Sigmoid colon (tissue), 7 donors: ENCODE results near the gene CLK4. TPM values are rescaled to one million over a fixed set of nuclear protein-coding genes. Genes with fewer than 3 reads are reported as not detected.

ENCODE experiments used
- DNase-seq: peaks from one replicate; pipeline ENCODE4 v3.0.0-alpha.2; 2019
- H3K27ac ChIP-seq, 4 donors: fragments of 200-600 bp; sonication (generic); one replicate each; pipeline ENCODE4 v1.5.1; 2016 to 2019; ENCODE audit warnings: mild to moderate bottlenecking in 1 of 4
- H3K27me3 ChIP-seq, 3 donors: fragments of 200-600 bp; sonication (generic); one replicate each; pipeline ENCODE4 v1.5.1; 2019; ENCODE audit warnings: mild to moderate bottlenecking in 1 of 3
- H3K36me3 ChIP-seq, 4 donors: fragments of 200-600 bp; sonication (generic); one replicate each; pipeline ENCODE4 v1.5.1; 2016 to 2019
- H3K4me1 ChIP-seq, 4 donors: fragments of 200-600 bp; sonication (generic); one replicate each; pipeline ENCODE4 v1.5.1; 2017 to 2019
- H3K4me3 ChIP-seq, 4 donors: fragments of 200-600 bp; sonication (generic); one replicate each; pipeline ENCODE4 v1.5.1; 2017 to 2019; ENCODE audit warnings: mild to moderate bottlenecking in 2 of 4, moderate library complexity in 1 of 4
- H3K9me3 ChIP-seq, 4 donors: fragments of 200-600 bp in 3 of 4; sonication (generic) in 3 of 4; one replicate each; pipeline versions ENCODE4 v1.5.1 to v1.6.1; 2013 to 2019
- EP300 ChIP-seq, 4 donors: sonication (generic); formaldehyde crosslinking; IDR thresholded peaks; one replicate each; pipeline ENCODE4 v1.6.1; 2017; ENCODE audit warnings: antibody characterized with exemption in 4 of 4
- POLR2A ChIP-seq, 2 donors: fragments of 450-650 bp; IDR thresholded peaks; one replicate each; pipeline ENCODE4 v1.6.1; 2016; ENCODE audit warnings: antibody characterized with exemption in 2 of 2, mild to moderate bottlenecking in 2 of 2, moderate library complexity in 2 of 2
- POLR2AphosphoS5 ChIP-seq, 4 donors: sonication (generic); formaldehyde crosslinking; IDR thresholded peaks; one replicate each; pipeline ENCODE4 v1.6.1; 2017; ENCODE audit warnings: antibody characterized with exemption in 4 of 4
- WGBS, 2 donors: extraction: QIAGEN DNeasy Blood & Tissue Kit; methylation state at CpG; one replicate each; pipeline ENCODE4 v1.1.7; 2013; 5-methylcytosine and 5-hydroxymethylcytosine counted together
- intact Hi-C: fragments of 100-400 bp; cut with DNase I; formaldehyde crosslinking; loops from one replicate; pipeline ENCODE4 v1.15.1; 2023
- polyA plus RNA-seq, 3 donors: library from polyadenylated mRNA; stranded (reverse); fragments of 200-250 nt; gene quantifications; one replicate each; pipeline ENCODE4 v1.2.3, GENCODE V29; 2013
- total RNA-seq, 4 donors: library from RNA; depleted of rRNA; stranded (reverse); fragments of >200 nt; gene quantifications; one replicate each; pipeline ENCODE4 v1.1.0, GENCODE V29; 2016
- TF ChIP-seq, protein P1 (sequence below), 4 experiments: fragments of 450-650 bp in 3 of 4; fragments of 200-600 bp in 1 of 4; IDR thresholded peaks; one replicate each; pipeline ENCODE4 v1.5.1; 2016 to 2019; ENCODE audit warnings: antibody characterized with exemption in 4 of 4, mild to moderate bottlenecking in 3 of 4, moderate library complexity in 2 of 4
- donor health status: healthy with polysubstance abuse.
- donor health status: Bipolar disorder and iron deficiency.
- donor health status: healthy.

The CLK4 gene
- total and polyA plus RNA-seq, 7 donors = 5.3 to 51.8 (median 31.8) TPM

DNA sequence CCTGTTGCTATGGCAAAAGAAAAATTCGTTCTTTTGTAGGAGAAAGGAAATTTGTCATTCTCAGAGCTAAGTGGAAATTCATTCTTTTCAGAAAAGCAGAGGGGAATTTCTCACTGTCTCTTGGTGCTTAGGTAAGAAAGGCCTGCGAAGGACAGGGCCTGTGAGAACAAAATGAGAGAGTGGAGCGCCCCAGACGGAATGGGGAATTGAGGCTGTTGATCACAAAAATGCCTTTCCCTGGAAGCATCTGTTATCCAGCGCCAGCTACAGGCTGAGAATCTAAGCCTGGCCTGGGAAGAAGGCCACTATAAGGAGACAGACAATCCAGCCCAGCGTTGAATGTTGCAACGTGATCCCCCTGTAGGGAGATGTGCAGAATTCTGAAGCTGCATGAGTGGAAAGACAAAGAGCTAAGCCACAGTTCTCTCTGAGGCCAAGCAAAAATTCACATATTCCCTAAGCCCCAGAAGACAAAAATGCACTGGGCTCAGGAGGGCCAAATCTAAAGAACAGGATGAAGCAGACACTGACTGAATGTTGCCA is 44.8 kb upstream of the CLK4 start:
- no peak overlapping the region for H3K4me3 ChIP-seq
- no peak for DNase-seq
- no peaks in the 10 kb centered on the region for H3K4me1 ChIP-seq
- no peaks in the 10 kb centered on the region for H3K36me3 ChIP-seq
- intact Hi-C loops = no loop called here
- H3K9me3 ChIP-seq = no peaks in the 10 kb centered on the region
- TF ChIP-seq POLR2A (IDR thresholded peaks at IDR 0.05) (no peak), EP300 (IDR thresholded peaks at IDR 0.05) (no peak), POLR2AphosphoS5 (IDR thresholded peaks at IDR 0.05) (no peak)
- TF ChIP-seq, protein P1, sequence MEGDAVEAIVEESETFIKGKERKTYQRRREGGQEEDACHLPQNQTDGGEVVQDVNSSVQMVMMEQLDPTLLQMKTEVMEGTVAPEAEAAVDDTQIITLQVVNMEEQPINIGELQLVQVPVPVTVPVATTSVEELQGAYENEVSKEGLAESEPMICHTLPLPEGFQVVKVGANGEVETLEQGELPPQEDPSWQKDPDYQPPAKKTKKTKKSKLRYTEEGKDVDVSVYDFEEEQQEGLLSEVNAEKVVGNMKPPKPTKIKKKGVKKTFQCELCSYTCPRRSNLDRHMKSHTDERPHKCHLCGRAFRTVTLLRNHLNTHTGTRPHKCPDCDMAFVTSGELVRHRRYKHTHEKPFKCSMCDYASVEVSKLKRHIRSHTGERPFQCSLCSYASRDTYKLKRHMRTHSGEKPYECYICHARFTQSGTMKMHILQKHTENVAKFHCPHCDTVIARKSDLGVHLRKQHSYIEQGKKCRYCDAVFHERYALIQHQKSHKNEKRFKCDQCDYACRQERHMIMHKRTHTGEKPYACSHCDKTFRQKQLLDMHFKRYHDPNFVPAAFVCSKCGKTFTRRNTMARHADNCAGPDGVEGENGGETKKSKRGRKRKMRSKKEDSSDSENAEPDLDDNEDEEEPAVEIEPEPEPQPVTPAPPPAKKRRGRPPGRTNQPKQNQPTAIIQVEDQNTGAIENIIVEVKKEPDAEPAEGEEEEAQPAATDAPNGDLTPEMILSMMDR (IDR thresholded peaks at IDR 0.05) = no peak
- no peak overlapping the region for H3K27ac ChIP-seq
- 58 to 69% methylated on average over 7 of the region's 7 CpGs for WGBS, 2 donors
- no peaks in the 10 kb centered on the region for H3K27me3 ChIP-seq

DNA sequence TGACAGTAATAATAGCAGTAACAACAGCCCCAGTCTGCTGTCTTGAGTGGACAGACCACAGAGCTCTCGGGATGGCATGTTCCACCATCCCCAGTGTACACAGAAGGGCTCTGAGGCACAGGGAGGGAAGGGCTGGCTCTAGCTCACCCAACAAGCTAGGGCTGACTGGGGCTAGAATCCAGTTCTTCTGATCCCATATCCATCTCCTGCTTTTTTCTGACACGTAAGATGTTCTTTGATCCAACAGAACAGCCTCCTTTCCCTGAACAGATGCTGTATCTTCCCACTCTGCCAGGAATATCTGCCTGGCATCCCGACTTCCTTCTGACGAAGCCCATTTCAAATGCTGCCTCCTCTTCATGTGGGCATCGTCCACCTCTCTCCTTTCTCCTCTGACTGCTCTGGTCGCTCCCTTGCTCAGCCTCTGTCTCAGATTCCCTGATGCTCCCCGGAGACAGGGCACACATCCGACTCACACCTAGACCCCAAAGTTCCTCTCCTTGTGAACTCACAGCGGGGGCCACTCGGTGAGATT is 43.6 kb upstream of the CLK4 start:
- no peak overlapping the region for H3K4me3 ChIP-seq
- TF ChIP-seq EP300 (IDR thresholded peaks at IDR 0.05) (no peak), POLR2A (IDR thresholded peaks at IDR 0.05) (no peak), POLR2AphosphoS5 (IDR thresholded peaks at IDR 0.05) (no peak)
- TF ChIP-seq, protein P1 (IDR thresholded peaks at IDR 0.05) = no peak
- H3K9me3 ChIP-seq = no peaks in the 10 kb centered on the region
- no peak overlapping the region for H3K27ac ChIP-seq
- H3K27me3 ChIP-seq = no peaks in the 10 kb centered on the region
- no peaks in the 10 kb centered on the region for H3K4me1 ChIP-seq
- no peak for DNase-seq
- intact Hi-C loops = no loop called here
- WGBS, 2 donors = 88 to 89% methylated on average over 10 of the region's 10 CpGs
- no peaks in the 10 kb centered on the region for H3K36me3 ChIP-seq

DNA sequence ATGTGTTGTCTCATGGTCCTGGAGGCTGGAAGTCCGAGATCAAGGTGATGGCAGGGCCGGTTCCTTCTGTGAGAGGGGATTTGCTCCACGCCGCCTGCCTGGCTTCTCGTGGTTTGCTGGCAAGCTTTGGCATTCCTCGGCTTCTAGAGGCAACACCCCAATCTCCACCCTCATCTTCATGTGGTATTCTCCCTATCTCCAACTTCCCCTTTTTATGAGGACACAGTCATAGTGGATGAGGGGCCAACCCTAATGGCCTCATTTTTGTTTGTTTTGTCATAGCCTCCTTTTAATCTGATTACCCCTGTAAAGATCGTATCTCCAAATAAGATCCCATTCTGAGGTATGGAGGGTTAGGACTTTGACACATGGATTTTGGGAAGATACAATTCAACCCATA is 41.7 kb upstream of the CLK4 start:
- no peak for DNase-seq
- TF ChIP-seq, protein P1 (IDR thresholded peaks at IDR 0.05) = no peak
- no peak for TF ChIP-seq POLR2AphosphoS5 (IDR thresholded peaks at IDR 0.05)
- TF ChIP-seq POLR2A (IDR thresholded peaks at IDR 0.05) = no peak
- TF ChIP-seq EP300 (IDR thresholded peaks at IDR 0.05) = no peak
- Histone ChIP-seq H3K27ac (no peak overlapping the region), H3K4me1 (no peaks in the 10 kb centered on the region), H3K27me3 (no peaks in the 10 kb centered on the region), H3K9me3 (peaks cover 0 to 3% (median 0%) of the 10 kb centered on the region in 4 donors), H3K4me3 (no peak overlapping the region), H3K36me3 (no peaks in the 10 kb centered on the region)
- 66 to 69% methylated on average over 7 of the region's 7 CpGs for WGBS, 2 donors
- intact Hi-C loops = no loop called here

DNA sequence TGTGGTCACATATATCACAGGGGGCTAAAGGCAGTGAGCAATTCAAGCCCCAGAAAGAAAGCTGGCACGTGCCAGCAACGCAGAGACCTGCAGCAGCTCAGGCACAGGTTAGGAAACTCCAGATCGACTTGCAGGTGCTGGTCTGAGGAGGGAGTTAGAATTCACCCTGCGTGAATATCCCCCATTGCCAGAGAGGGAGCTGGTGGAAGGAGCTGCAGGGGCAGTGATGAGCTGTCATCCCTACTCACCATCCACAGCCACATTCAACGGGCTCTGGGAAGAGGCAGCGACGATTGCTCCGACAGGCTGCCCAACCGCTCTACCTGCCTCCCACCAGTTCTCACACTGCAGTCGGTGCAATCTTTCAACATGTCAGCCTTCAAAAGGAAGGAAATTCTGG is 40.8 kb upstream of the CLK4 start:
- 76 to 82% methylated on average over 10 of the region's 10 CpGs for WGBS, 2 donors
- Histone ChIP-seq H3K27ac (no peak overlapping the region), H3K27me3 (no peaks in the 10 kb centered on the region), H3K9me3 (peaks cover 0 to 3% (median 0%) of the 10 kb centered on the region in 4 donors), H3K4me1 (no peaks in the 10 kb centered on the region), H3K36me3 (no peaks in the 10 kb centered on the region), H3K4me3 (no peak overlapping the region)
- intact Hi-C loops = no loop called here
- DNase-seq = no peak
- TF ChIP-seq, protein P1 (IDR thresholded peaks at IDR 0.05) = no peak
- TF ChIP-seq EP300 (IDR thresholded peaks at IDR 0.05) (no peak), POLR2AphosphoS5 (IDR thresholded peaks at IDR 0.05) (no peak), POLR2A (IDR thresholded peaks at IDR 0.05) (no peak)

DNA sequence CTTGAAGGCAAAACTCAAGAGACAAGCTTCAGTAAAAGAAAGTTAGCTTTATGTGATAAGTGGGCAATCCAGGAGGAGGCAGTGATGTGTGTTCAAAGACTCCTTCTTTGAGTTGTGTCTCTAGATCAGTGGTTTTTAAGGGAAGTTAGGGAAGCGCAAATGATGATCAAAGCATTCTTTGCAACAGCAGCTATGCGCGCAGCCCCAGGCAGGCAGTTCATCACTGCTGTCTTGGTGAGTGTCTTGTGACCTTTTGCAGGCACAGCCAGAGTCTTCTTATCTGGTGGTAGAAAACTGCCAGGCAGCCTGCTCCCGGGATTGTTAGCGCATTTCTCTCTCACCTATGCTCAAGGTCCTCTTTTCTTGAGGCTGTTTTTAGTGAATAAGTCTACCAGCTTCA is 40.3 kb upstream of the CLK4 start:
- DNase-seq = no peak
- 48 to 61% methylated on average over 5 of the region's 5 CpGs for WGBS, 2 donors
- Histone ChIP-seq H3K27ac (no peak overlapping the region), H3K4me3 (no peak overlapping the region), H3K9me3 (peaks cover 0 to 3% (median 0%) of the 10 kb centered on the region in 4 donors), H3K27me3 (no peaks in the 10 kb centered on the region), H3K36me3 (no peaks in the 10 kb centered on the region), H3K4me1 (no peaks in the 10 kb centered on the region)
- intact Hi-C loops = no loop called here
- TF ChIP-seq POLR2A (IDR thresholded peaks at IDR 0.05) = no peak
- TF ChIP-seq EP300 (IDR thresholded peaks at IDR 0.05) = no peak
- TF ChIP-seq, protein P1 (IDR thresholded peaks at IDR 0.05) = no peak
- no peak for TF ChIP-seq POLR2AphosphoS5 (IDR thresholded peaks at IDR 0.05)
